22Rv1 (cell line): ENCODE measurements around the gene KRT2.
"Not testable (repeated sequence)": the region's sequence is repeated elsewhere in the genome, so short reads cannot be mapped to it uniquely, and the experiment has no call there.

Source experiments
- CTCF ChIP-seq: fragments of 450-650 bp; IDR thresholded peaks from 2 replicates; pipeline ENCODE4 v1.5.1; 2017; ENCODE audit warnings: mild to moderate bottlenecking
- ZFX ChIP-seq: fragments of 450-650 bp; IDR thresholded peaks from 2 replicates; pipeline ENCODE4 v1.6.1; 2017; ENCODE audit warnings: antibody characterized with exemption, borderline replicate concordance

DNA sequence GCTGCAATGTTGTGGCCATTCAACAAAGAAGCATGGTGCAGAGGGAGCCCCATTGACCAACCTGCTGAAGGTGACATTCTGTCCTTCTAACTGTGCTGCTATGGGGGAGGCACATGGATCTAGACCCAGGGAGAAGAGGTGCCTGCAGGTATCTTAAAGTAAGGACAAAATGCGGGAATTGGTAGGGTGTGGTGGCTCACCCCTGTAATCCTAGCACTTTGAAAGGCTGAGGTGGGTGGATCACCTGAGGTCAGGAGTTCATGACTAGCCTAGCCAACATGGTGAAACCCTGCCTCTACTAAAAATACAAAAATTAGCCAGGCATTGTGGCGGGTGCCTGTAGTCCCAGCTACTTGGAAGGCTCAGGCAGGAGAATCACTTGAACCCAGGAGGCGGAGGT, 17.9 kb upstream of the KRT2 start:
- not testable (repeated sequence) for TF ChIP-seq CTCF, ZFX
